Ecto neural progenitor cell (in vitro differentiated cells): ENCODE measurements around the gene OSBP.
"Not testable (repeated sequence)": the region's sequence is repeated elsewhere in the genome, so short reads cannot be mapped to it uniquely, and the experiment has no call there.

ENCODE experiments used
- DNase-seq: peaks from one replicate; pipeline ENCODE4 v3.0.0-alpha.2; 2018; ENCODE audit warnings: low spot score

Gene OSBP

GRCh38 chr11:59553323-59553722, 62.3 kb downstream of the OSBP start:
- DNase-seq, result no peak

DNA sequence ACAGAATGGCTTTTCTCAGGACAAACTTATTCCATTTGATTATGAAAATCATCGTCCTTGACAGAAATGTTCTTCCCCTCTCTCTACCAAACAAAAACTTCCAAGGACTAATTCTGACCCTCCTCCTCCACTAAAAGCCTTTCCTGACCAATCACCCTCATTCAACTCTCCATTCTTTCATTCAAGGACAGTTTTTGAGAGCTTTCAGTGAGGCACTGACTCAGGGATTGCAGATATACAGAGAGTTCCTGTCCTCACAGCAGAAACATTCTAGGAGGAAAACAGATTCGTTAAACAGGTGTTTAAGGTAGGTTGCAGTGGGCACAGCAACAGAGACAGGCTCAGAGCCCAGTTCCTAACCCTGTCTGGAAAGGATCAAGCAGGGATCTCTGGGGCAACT, 62.7 kb downstream of the OSBP start:
- DNase-seq, result no peak

DNA sequence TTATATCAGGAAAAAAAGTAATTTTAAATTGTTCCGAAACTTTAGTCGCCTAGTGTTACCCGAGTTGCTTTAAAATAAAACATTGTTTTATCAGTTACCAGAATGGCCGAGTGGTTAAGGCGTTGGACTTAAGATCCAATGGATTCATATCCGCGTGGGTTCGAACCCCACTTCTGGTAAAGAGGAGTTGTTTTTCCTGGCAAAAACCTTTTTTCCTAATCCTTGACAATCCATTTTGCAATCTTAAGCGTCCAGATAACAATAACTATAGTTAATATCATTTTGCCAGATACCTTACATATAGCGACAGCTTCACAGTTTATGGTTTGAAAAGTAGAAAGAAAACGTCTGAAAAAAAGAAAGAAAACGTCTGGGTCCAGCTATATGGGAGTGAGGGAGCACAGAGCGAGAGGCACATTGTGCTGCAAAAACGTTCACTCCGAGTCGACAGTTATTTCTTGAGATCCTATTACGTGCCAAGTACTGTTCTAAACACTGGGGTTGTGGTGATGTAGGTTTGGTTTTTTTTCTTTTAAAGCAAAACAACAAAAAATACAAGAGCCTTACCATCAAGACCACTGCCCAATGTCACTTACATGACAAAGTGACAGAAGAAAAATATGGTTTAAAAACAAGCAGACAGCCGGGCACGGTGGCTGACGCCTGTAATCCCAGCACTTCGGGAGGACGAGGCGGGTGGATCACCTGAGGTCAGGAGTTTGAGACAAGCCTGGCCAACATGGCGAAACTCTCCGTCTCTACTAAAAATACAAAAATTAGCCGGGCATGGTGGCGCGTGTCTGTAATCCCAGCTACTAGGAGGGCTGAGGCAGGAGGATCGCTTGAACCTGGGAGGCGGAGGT, 63.7 kb downstream of the OSBP start:
- DNase-seq, result no peak

DNA sequence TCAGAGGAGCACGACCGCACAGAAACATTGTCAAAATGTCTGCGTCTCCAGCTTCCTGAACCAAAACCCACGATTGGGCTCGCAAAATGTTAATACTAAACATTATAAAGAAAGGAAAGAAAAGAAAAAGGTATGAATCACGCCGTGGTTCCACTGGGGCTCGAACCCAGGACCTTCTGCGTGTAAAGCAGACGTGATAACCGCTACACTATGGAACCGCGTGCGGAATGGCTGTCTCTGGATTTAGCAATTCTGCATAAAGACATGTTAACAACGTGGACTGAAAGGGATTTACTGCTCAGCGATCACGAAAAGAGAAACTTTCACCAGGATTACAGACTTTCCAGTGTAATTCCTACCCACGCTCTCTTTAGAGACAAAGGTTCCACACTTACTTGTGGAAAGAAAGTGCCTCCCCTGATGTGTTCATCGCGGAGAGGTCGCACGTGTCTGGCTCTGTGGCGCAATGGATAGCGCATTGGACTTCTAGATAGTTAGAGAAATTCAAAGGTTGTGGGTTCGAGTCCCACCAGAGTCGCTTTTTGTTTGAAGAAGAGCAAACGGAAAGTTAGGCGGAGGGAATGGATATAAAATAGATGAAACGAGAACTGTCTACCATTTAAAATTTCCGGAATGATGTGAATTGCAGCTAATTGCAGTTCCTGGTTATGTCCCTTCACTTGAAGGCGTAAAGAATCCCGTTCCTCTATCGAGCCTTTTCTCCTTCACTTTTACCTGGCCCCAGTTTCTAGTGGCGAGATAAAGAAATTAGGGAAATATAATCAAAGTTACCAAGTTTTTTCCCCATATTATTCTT, 64.5 kb downstream of the OSBP start:
- peak; percentile 87 for DNase-seq

DNA sequence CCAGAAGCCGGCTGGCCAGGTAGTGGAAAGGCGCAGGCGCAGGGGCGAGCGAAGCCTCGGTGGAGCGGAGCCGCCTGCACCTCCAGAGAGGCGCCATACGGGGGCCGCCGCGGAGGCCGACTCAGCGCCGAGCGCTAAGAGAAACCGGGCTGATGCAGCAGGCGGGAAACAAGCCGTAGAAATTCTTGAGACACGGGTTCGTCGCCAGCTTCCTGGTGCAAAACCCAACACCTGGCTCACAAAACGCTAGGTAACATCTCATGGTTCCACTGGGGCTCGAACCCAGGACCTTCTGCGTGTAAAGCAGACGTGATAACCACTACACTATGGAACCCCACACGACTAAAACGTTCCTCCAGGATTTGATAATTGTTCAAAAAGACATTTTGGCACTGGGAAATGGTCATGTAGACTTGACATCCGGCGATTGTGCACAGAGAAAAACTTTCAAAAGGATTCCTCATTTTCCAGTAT, 65.2 kb downstream of the OSBP start:
- peak; percentile 92 for DNase-seq

GRCh38 chr11:59548309-59548656, 67.3 kb downstream of the OSBP start:
- DNase-seq, result no peak

GRCh38 chr11:59547605-59548308, 67.8 kb downstream of the OSBP start:
- not testable (repeated sequence) for DNase-seq

- DNase-seq, result no peak
Observed at GRCh38 chr11:59545179-59546020, 70.2 kb downstream of the OSBP start.

GRCh38 chr11:59544869-59545178, 70.8 kb downstream of the OSBP start:
- DNase-seq, result no peak

- DNase-seq, result not testable (repeated sequence)
Observed at GRCh38 chr11:59543713-59544112, 71.9 kb downstream of the OSBP start.

DNA sequence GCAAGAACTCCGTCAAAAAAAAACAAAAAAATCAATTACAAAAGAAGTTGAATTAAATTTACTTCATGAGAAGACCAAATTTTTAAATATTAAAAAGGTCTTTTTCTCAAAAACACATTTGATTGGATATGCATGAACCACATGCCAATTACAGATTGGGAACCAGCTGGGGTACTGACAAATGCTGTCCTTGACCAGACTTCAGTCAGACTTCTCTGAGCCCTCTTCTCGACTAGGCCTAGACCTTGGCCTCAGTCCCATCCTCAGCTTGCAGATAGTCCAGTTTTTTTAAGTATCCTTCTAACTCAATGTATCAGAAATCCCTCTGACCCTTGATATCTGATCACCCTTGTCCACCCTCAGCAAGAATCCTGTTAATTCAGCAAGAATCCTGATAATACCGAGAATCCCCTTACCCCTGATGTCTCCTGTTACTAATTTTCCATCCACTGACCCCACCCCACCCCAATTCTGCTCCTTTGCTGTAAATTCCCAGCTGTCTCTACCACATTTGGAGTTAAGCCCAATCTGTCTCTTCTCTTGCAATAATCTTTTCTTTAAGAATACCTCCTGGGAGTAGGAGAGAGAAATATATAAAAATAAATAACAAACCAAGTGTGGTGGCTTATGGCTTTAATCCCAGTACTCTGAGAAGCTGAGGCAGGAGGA, 73.3 kb downstream of the OSBP start:
- DNase-seq, result no peak

DNA sequence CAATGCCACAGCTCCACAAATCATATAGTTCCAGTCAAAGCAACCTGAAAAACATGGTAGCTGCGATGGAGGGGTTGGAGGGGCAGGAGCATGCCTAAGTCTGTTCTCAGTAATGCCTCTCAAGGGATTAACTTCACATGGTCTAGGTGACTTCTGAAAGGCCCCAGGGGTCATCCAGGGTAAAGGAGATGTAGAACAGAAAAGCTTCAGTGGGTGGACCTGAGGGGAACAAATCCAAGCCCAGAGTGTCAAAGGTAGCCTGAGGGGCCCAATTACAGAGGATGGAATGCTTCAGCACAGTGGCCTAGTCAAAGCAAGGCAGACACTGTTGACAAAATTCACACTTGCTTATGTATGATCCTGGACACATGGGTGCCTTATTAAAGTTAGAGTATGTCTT, 80.9 kb downstream of the OSBP start:
- DNase-seq, result no peak

DNA sequence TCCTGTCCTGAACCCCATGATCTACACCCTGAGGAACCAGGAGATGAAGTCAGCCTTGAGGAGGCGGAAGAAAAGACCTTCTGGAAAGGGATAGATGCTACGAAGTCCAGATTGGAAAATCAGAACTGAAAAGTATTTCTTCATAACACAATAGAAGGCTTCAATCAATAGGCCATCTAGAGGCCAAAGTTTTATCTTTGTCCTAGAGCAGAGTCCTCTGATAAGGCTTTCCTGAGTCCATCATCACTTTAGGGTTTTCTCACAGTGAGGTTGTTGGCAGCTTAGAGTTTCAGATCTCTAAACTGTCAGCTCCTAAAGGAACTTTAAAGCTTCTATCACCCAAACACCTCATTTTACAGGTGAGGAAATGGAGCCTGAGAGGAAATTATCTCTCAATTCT, 83.0 kb downstream of the OSBP start:
- no peak for DNase-seq

DNA sequence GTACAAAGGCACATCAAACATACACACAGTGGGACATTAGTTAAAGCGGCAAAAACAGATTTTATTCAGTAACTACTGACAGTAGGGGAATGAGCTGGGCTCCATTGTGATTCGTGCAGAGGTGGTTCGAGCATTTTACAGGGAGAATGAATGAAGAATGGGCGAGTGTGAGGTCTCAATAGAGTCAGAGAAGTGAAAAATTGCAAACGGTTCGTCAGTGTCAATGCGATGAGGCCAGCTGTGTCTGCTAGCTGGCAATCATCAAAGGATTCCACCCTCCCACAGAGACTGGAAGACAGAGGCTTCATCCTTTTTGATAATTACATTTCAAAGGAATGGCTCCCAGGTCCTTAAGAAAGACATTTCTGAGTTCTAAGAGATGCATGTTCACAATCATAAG, 86.9 kb downstream of the OSBP start:
- DNase-seq, result no peak
